K562 treated with DMSO at 1 percent for 12 hours (cell line): ENCODE results near the gene ZC3H6. TPM values are rescaled to one million over a fixed set of nuclear protein-coding genes. Genes with fewer than 3 reads are reported as not detected.

Experiments
- total RNA-seq: library from RNA; unstranded; fragments of 300-600 nt; gene quantifications from 2 replicates; pipeline ENCODE4 v1.2.3, GENCODE V29; 2022; ENCODE audit not compliant: insufficient read depth

Gene ZC3H6
- total RNA-seq: 3.5 and 5.1 TPM in 2 replicates

GRCh38 chr2:112275311-112275886 lies at the start of gene ZC3H6:
ZC3H6 (plus strand) TSS chr2:112275597; CDS start chr2:112275995, 398 bp downstream.

GRCh38 chr2:112254466-112255240 lies 20.7 kb upstream of the ZC3H6 start, which contains the start of gene ZC3H8:
ZC3H8 (minus strand) TSS chr2:112255042; CDS start chr2:112254981, 61 bp downstream.

Other genes starting within 250 kb of the ZC3H6 start
- 3.1 and 19.6 TPM in 2 replicates for gene TMEM87B, start 220.3 kb upstream of the ZC3H6 start, total RNA-seq
- gene FBLN7, start 137.2 kb upstream of the ZC3H6 start, total RNA-seq: not detected in 2 replicates
- gene ZC3H8, start 20.6 kb upstream of the ZC3H6 start, total RNA-seq: 7.2 and 8.1 TPM in 2 replicates
- 0.21 TPM in 1 of 2 replicates, not detected in the other for gene RGPD8, start 158.0 kb downstream of the ZC3H6 start, total RNA-seq
- 9.1 and 33.2 TPM in 2 replicates for gene TTL, start 206.6 kb downstream of the ZC3H6 start, total RNA-seq